Measurements from ENCODE around the gene ABHD3.
"Not testable (repeated sequence)": the region's sequence is repeated elsewhere in the genome, so short reads cannot be mapped to it uniquely, and the experiment has no call there.

The ABHD3 gene, protein sequence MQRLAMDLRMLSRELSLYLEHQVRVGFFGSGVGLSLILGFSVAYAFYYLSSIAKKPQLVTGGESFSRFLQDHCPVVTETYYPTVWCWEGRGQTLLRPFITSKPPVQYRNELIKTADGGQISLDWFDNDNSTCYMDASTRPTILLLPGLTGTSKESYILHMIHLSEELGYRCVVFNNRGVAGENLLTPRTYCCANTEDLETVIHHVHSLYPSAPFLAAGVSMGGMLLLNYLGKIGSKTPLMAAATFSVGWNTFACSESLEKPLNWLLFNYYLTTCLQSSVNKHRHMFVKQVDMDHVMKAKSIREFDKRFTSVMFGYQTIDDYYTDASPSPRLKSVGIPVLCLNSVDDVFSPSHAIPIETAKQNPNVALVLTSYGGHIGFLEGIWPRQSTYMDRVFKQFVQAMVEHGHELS

DNA sequence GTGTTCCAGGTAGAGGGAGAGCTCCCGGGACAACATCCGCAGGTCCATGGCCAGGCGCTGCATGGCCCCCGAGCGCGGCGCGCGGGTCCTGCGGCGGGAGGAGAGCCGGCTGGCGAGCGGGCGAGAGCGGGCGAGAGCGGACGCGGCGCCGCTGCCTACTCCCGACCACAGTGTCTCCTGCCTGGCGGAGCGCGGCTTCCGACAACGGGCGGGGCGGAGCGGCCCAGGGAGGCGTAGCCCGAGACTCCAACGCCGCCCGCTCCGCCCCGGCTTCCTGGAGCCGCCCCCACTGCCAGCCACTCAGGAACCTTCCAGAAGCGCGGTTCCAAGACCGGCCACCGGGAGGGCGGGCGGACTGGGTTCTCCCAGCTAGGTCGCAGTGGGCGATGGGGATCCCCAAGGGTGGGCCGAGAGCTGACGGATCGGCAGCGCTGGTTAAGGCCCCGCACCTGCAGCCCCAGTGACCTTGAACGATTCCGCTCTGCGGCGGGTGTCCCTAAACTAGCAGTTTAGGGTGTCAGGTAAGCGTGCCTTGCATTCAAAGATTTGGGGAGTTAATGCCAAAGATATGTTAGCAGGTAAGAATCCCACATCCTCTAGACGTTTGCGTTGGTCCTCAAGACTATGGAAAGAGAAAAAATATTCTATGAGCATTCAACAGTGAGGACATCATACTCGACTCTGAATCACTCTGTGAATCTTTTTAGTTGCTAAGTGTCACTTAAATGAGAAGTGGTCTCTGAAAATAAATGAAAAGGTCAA, at the start of gene ABHD3:
TSS of gene ABHD3 (minus strand) at position 172 of the 762 bp plus-strand sequence. CDS start at position 63, 109 bp downstream.
- DNase-seq (ENCODE audit: low read depth, low spot score): peak; percentile 82

DNA sequence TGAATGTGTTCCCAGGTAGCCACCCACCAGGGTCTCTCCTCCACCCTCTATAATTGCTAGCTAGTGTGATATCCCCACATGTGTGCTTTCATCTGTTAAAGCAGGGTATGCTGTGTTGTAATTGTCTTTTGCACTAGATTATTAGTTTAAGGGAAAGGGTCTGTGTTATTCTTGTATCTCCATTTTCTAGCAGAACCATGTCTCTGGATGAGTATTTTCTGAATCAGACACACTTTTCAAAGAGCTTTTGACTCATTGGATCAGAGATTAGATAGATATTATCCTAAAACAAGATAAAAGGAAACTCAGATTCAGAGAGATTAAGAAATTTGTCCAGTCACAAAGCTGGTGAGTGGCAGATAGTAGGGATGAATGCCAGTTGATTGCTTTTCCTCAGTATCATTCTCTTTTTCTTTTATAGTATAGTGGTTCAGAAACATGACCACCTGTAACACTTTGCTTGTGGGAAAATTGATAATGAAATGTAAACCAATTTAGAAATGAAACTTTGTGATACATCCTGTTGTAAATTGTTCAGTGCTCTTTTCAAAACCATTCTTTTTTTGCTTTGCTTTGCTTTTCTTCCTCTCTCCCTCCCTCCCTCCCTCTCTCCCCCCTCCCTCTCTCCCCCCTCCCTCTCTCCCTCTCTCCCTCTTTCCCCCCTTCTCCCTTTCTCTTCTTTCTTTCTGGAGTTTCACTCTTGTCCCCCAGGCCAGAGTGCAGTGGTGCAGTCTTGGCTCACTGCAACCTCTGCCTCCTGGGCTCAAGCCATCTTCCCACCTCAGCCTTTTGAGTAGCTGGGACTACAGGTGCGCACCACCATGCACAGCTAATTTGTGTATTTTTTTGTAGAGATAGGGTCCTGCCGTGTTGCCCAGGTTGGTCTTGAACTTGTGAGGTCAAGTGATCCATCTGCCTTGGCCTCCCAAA, 43.5 kb upstream of the ABHD3 start:
- DNase-seq (ENCODE audit: low read depth, low spot score): no peak

DNA sequence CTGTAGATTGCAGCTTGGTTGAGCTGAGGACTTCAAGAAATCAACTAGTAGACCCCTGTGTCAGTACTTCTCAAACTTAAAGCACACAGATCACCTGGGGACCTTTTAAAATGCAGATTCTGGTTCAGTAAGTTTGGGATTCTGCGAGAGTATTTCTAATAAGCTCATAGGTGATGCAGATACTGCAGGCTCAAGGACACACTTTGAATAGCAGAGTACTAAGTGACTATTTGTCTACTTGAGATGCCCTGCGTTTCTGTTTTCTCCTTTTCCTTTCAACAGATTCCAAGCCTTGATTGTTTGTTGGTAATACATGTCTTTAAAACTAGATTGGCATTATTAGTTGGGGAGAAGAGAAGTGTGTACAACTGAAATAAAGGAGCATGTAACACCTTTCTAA, 42.7 kb upstream of the ABHD3 start:
- no peak for DNase-seq (ENCODE audit: low read depth, low spot score)

DNA sequence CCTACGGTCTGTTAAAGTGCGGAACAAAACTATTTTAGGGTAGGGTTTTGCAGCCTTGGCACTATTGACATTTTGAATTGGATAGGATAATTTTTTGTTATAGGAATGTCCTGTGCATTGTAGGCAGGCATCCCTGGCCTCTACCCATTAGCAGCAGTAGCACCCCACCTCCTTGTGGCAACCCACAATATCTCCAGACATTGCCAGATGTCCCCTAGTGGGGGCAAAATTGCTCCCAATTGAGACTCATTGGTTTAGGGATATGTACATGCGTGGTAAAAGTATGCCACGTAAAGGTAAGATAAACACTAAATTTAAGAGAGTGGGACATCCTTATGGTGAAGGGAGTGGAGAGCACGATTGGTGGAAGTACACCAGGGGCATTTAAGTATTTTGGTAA, 40.7 kb upstream of the ABHD3 start:
- DNase-seq (ENCODE audit: low read depth, low spot score): no peak

DNA sequence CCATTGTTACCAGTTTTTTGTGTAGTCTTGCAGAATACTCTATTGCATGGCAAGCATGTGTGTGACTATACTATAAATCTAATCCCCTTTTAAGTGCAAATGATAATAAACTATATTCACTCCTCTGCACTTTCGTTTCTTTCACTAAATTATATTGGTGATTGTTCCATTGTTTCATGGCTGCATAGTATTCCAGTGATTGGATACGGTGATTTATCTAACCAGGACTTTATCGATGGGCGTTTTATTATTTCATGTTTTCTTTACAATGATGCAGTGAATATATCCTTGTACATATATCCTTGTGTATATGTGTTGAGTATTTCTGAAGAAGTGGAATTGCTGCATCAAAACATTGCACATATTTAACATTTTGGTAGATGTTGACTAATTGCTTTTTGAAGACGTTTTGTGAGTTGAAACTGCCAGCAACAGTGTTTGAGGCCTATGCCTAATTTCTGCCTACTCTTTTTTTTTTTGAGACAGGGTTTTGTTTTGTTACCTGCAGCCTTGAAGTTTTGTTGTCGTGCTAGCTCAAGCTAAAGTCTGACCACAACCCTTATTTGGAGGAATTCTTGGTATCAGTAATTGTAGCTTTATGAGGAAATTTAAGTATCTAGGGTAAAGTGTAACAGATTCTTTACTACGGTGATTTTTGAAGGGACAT, 38.7 kb upstream of the ABHD3 start:
- DNase-seq (ENCODE audit: low read depth, low spot score): no peak

DNA sequence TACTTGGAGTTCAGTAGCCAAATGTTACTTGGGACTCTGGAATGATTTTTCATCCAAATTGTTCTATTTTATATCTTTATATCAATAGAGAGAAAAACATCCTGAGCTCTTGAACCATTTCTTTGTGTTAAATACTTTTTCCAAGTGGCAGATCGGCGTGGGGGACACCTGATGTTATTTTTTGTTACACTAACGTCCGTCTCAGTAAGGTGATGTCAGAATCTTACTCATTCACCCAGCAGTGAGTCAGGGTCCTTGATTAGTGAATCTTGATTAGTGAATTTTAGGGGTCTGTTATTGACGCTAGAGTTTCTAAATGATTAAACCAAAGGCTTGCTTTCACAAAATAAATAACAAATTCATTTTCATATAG, 37.7 kb upstream of the ABHD3 start:
- DNase-seq (ENCODE audit: low read depth, low spot score): no peak

DNA sequence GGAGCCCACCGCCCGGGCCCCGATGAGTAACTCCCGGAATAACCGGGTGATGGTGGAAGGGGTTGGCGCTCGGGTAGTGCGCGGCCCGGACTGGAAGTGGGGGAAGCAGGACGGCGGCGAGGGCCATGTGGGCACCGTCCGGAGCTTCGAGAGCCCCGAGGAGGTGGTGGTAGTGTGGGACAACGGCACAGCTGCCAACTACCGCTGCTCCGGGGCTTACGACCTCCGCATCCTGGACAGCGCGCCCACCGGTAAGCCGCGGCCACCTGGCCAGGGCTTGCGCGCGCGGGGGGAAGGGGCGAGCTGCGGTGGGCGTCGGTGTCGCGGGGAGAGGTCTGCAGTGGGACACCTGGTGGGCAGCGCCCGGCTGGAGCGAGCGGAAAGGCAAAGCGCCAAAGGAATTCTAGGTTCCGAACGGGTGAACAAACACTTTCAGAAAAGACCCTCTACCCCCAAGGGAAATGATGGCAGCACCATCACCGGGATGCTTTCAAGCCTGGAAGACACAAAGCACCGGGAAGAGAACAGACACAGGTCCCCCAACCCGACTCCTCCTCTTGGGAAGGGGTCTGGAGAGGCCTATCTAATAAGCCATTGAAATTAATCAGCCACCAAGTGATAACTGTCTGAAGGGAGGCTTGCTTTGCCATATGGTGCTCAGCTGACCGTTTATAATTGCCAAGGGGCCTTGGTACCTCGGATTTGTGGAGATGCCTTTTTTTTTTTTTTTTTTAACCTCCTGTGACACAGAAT, 37.2 kb upstream of the ABHD3 start:
- DNase-seq (ENCODE audit: low read depth, low spot score): no peak

DNA sequence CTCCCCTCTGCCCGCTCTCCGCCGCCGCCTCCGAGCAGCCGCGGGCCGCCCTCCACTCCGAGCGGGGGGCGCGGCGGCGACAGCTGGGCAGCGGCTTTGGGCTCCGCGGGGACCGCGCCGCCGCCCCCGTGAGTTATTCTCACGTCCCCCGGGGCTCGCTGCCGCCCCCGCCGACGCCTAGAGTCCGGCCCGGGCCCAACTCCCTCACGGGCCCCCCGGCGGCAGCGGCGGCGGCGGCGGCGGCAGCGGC, 36.7 kb upstream of the ABHD3 start:
- no peak for DNase-seq (ENCODE audit: low read depth, low spot score)

DNA sequence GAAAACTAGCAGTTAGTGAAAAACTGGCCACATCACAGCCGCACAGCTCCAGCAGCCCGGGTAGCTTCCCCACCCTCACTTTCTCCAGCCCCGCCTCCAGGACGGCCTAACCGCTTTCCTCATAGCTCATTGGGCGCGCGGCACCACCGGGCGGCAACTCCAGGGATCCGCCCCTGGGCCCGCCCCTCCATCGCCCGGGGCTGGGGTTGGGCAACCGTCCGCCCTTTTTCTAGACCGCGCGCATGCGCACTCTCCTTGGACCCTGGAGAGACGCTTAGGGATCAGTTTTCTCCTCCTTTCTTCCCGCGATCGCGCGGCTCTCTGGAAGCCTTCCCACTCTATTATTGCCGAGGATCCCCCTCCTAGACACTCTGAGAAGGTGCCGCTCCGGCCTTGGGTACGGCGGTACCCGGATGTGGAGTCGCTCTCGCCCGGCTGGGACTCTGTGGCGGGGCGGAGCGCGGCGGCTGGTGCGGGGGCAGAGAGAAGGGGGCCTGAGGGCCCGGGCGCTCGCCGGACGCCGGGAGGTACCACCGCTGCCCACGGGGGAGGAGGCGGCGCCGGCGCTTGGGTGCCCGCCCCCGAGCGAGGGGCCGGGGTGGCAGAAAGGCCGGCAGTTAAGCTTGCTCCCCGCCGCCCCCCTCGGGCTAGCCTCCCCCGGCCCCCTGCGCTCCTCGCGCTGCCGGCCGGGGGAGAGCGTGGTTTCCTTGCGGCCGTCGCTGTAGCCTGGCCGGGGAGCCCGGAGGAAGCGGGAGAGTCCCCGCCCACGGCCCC, 36.2 kb upstream of the ABHD3 start, which contains the start of gene MIB1:
TSS of gene MIB1 (plus strand) at position 255 of the 774 bp plus-strand sequence. CDS start 792 bp downstream, outside the sequence.
- peak; percentile 96 for DNase-seq (ENCODE audit: low read depth, low spot score)

DNA sequence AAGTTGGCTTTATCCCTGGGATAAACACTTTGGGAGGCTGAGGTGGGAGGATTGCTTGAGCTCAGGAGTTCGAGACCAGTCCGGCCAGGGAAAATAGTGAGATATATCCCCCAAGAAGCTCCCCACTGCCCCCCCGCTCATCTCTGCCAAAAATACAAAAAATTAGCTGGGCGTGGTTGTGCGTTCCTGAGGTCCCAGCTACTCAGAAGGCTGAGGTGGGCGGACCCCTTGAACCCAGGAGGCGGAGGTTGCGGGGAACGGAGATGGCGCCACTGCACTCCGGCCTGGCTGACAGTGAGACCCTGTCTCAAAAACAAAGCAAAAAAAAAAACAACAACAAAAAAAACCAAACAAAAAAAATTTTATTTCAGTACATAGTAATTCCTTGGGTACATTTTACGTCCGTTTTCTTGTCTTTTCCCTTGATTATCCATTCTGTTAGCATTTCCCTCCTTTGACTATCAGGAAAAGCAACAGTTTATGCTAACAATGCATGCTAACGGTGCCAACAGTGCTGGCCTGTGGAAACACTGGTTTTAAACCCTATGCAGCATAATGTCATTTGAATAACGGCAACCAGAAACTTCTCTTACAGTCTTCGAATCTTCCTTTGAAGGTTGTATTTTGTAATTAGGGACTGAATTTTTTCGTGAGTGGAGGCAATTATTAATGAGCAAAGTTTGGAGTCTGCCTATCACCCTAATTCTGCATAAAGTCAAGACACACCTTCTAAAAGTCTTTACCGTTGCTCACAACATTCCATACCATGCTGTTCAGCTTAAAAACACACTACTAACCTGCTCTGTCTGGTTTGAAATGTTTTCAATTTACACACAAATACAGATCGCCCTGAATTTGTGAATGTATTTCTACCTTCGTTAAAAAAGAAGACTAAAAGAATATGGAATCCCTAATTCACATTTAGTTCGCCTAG, 35.3 kb upstream of the ABHD3 start:
- no peak for DNase-seq (ENCODE audit: low read depth, low spot score)

DNA sequence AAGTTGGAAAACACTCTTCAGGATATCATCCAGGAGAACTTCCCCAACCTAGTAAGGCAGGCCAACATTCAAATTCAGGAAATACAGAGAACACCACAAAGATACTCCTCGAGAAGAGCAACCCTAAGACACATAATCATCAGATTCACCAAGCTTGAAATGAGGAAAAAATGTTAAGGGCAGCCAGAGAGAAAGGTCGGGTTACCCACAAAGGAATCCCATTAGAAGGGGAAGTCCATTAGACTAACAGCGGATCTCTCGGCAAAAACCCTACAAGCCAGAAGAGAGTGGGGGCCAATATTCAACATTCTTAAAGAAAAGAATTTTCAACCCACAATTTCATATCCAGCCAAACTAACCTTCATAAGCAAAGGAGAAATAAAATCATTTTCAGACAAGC, 32.4 kb upstream of the ABHD3 start:
- not testable (repeated sequence) for DNase-seq (ENCODE audit: low read depth, low spot score)

DNA sequence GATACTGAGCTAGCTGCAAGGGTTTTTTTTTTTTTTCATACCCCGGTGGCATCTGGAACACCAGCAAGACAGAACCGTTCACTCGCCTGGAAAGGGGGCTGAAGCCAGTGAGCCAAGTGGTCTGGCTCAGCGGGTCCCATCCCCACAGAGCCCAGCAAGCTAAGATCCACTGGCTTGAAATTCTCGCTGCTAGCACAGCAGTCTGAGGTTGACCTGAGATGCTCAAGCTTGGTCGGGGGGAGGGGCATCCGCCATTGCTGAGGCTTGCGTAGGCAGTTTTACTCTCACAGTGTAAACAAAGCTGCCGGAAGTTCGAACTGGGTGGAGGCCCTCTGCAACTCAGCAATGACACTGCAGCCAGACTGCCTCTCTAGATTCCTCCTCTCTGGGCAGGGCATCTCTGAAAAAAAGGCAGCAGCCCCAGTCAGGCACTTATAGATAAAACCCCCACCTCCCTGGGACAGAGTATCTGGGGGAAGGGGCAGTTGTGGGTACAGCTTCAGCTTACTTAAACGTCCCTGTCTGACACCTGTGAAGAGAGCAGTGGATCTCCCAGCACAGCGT, 31.0 kb upstream of the ABHD3 start:
- peak; percentile 18 for DNase-seq (ENCODE audit: low read depth, low spot score)

DNA sequence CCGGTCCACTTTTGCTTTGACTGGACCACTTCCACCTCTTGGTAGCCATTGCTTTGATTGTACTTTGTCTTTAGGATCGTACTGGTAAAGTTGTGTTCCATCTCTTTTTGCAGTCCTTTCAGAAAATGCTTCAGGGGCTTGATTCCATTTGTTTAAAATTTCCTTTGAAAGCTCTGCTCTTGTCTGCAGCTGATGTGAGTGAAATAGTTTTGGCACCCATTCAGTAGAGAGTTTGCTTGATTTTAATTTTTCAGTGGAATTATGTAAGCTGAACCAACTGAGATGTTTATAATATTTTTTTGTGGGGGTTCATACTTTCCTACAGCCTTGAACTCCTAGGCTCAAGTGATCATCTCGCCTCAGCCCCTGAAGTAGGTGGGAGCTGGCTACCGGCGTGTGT, 28.4 kb upstream of the ABHD3 start:
- no peak for DNase-seq (ENCODE audit: low read depth, low spot score)

DNA sequence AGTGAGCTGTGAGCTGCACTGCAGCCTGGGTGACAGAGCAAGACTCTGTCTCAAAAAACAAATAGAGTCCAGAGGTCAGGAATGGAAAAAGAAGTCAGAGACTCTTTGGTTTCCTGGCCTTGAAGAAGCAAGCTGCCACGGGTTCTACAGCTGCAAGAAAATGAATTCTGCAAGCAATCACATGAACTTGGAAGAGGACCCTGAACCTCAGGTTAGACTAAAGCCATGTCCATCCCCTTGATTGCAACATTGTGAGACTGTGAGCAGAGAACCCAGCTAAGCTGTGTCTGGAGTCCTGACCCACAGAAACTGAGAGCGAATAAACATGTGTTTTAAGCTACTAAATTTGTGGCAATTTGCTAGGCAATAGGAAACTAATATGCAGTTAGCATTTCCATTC, 23.1 kb upstream of the ABHD3 start:
- no peak for DNase-seq (ENCODE audit: low read depth, low spot score)

DNA sequence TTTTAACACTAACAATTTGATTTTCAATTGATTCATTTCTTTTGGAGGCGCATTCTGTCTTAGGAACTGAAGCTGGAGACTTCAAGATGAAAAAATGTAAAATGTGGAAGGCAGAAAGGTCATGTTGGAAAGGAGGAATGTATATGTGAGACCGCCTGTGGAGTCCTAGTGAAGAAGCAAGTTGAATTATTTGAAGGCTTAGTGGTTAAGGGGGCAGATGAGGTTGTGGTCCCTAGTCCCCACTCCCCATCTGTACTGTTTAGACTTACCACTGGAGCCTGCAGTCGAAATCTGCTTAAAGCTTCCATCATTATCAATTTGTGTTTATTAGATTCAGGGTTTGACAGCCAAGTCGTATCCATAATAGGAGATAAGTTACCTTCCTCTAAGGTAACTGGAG, 20.6 kb upstream of the ABHD3 start:
- no peak for DNase-seq (ENCODE audit: low read depth, low spot score)

DNA sequence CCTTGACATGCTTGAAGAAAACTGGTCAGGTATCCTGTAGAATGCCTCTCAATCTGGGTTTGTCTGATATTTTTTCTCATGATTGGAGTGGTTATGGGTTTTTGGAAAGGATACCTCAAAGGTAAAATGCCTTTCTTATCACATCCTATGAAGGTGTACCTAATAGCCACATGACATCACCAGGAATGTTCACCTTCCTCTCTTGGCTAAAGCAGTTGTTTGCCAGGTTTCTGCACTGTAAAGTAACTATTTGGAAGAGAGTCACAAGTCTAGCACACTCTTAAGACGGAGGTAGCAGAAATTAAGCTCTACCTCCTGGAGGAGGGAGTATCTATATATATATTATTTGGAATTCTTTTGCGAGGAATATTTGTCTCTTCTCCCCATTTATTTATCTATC, 18.1 kb upstream of the ABHD3 start:
- DNase-seq (ENCODE audit: low read depth, low spot score): no peak

DNA sequence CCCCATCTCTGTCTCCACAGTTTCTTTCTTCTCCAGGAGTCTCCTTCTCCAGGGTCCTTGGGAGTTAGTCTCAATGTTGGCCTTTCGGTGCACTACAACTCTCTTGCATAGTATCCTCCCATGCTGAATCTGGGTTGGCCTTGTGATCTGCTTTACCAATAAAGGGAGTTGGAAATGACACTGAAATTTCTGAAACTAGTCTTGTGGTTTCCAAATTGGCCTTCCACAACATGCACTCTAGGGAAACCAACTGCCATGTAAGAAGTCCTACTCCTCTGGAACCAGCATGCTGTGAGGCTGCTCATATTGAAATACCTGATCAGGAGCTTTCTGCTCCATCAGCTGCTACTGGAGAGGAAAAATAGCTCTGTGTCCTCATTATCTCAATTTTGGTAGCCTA, 9.9 kb upstream of the ABHD3 start:
- no peak for DNase-seq (ENCODE audit: low read depth, low spot score)

DNA sequence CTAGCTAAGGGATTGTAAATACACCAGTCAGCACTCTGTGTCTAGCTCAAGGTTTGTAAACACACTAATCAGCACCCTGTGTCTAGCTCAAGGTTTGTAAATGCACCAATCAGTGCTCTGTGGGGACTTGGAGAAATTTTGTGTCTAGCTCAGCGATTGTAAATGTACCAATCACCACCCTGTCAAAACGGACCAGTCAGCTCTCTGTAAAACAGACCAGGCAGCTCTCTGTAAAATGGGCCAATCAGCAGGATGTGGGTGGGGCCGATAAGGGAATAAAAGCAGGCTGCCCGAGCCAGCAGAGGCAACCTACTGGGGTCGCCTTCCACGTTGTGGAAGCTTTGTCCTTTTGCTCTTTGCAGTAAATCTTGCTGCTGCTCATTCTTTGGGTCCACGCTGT, 2.6 kb upstream of the ABHD3 start:
- DNase-seq (ENCODE audit: low read depth, low spot score): not testable (repeated sequence)
